B cell (primary cell): ENCODE results near the gene TNFRSF12A. TPM values are rescaled to one million over a fixed set of nuclear protein-coding genes. Genes with fewer than 3 reads are reported as not detected.

ENCODE experiments used
- ATAC-seq: fragments of 200-7000 bp; cut with Tn5 transposase; one replicate; pipeline ENCODE4 v1.10.0; 2021; ENCODE audit warnings: low read depth, mild to moderate bottlenecking, moderate number of reproducible peaks, moderate library complexity
- CTCF ChIA-PET: fragments of 350-600 bp; sonication (Branson Sonifier 250); formaldehyde crosslinking; loops from one replicate; lab custom pipeline; 2021; ENCODE audit warnings: antibody characterized with exemption, inconsistent platforms; lab: Charles Lee
- POLR2A ChIA-PET: fragments of 350-600 bp; sonication (Branson Sonifier 250); formaldehyde crosslinking; loops from one replicate; lab custom pipeline; 2021; ENCODE audit warnings: antibody characterized with exemption; lab: Charles Lee
- DNase-seq: peaks from one replicate; pipeline ENCODE4 v3.0.0; 2013
- H2AFZ ChIP-seq: 2 replicates; pipeline ENCODE4 v1.6.1; 2012; ENCODE audit warnings: mild to moderate bottlenecking, low read depth, low read length; ENCODE audit not compliant: insufficient read depth, poor library complexity, severe bottlenecking
- H3K27ac ChIP-seq, 2 donors: 1 replicate in 1 of 2; 2 replicates in 1 of 2; pipeline ENCODE4 v1.5.1; 2012 to 2013; ENCODE audit warnings: low read length in 2 of 2, mild to moderate bottlenecking in 2 of 2, moderate library complexity in 1 of 2
- H3K27me3 ChIP-seq, 4 experiments: fragments of 200-600 bp in 1 of 4; sonication (generic) in 1 of 4; replicated peaks in 1 of 4; 1 replicate in 2 of 4; 2 replicates in 2 of 4; pipeline versions ENCODE4 v1.6.1 to v1.7.0; 2013 to 2016; ENCODE audit warnings: low read length in 3 of 4, mild to moderate bottlenecking in 2 of 4, mixed read lengths in 1 of 4, moderate library complexity in 1 of 4; ENCODE audit not compliant: insufficient read depth in 4 of 4, control insufficient read depth in 3 of 4; ENCODE audit errors: control extremely low read depth in 1 of 4
- H3K36me3 ChIP-seq, 2 experiments: replicated peaks in 1 of 2; 1 replicate in 1 of 2; 2 replicates in 1 of 2; pipeline versions ENCODE4 v1.6.1 to v1.7.1; 2013; ENCODE audit warnings: low read length in 1 of 2; ENCODE audit not compliant: insufficient read depth in 2 of 2, control insufficient read depth in 1 of 2; ENCODE audit errors: control extremely low read depth in 1 of 2, extremely low read depth in 1 of 2
- H3K4me1 ChIP-seq, 2 donors: fragments of 200-600 bp in 1 of 2; sonication (generic) in 1 of 2; 1 replicate in 1 of 2; 2 replicates in 1 of 2; pipeline versions ENCODE4 v1.5.1 to v1.6.1; 2013 to 2017; ENCODE audit warnings: low read length in 2 of 2; ENCODE audit not compliant: control insufficient read depth in 2 of 2, insufficient read depth in 2 of 2
- H3K4me2 ChIP-seq: replicated peaks from 2 replicates; pipeline ENCODE3; 2012; ENCODE audit warnings: mild to moderate bottlenecking, low read depth, low read length; ENCODE audit not compliant: poor library complexity, severe bottlenecking
- H3K4me3 ChIP-seq, 5 experiments: fragments of 200-600 bp in 1 of 5; sonication (generic) in 1 of 5; 1 replicate in 3 of 5; 2 replicates in 2 of 5; pipeline versions ENCODE4 v1.5.1 to v1.7.0; 2011 to 2016; ENCODE audit warnings: low read length in 4 of 5, mild to moderate bottlenecking in 4 of 5, low read depth in 2 of 5, control low read depth in 1 of 5, moderate library complexity in 1 of 5; ENCODE audit not compliant: insufficient read depth in 1 of 5; ENCODE audit errors: control extremely low read depth in 1 of 5, extremely low read depth in 1 of 5
- H3K79me2 ChIP-seq: fragments of 200-600 bp; sonication (generic); one replicate; pipeline ENCODE4 v1.6.0; 2016; ENCODE audit warnings: low read length; ENCODE audit not compliant: control insufficient read depth, insufficient read depth
- H3K9ac ChIP-seq: fragments of 200-600 bp; sonication (generic); 2 replicates; pipeline ENCODE4 v1.6.1; 2017; ENCODE audit warnings: mild to moderate bottlenecking, low read length, moderate library complexity
- H3K9me3 ChIP-seq, 3 donors: one replicate each; pipeline versions ENCODE4 v1.6.1 to v1.7.1; 2013; ENCODE audit warnings: low read length in 2 of 3; ENCODE audit not compliant: control insufficient read depth in 2 of 3, insufficient read depth in 1 of 3; ENCODE audit errors: control extremely low read depth in 1 of 3
- H4K20me1 ChIP-seq: 2 replicates; pipeline ENCODE4 v1.6.0; 2012; ENCODE audit warnings: mild to moderate bottlenecking, low read length; ENCODE audit not compliant: insufficient read depth, control insufficient read depth, poor library complexity, severe bottlenecking
- H3K27ac Mint-ChIP-seq: one replicate; pipeline ENCODE4 v1.8.0; 2021; ENCODE audit warnings: mixed read lengths
- H3K27me3 Mint-ChIP-seq: one replicate; pipeline ENCODE4 v1.8.0; 2021; ENCODE audit warnings: mixed read lengths
- H3K4me1 Mint-ChIP-seq: one replicate; pipeline ENCODE4 v1.8.0; 2021; ENCODE audit warnings: mixed read lengths
- H3K4me3 Mint-ChIP-seq: one replicate; pipeline ENCODE4 v1.8.0; 2021; ENCODE audit warnings: mixed read lengths
- H3K9me3 Mint-ChIP-seq: one replicate; pipeline ENCODE4 v1.8.0; 2022; ENCODE audit warnings: mixed read lengths; ENCODE audit not compliant: insufficient read depth
- EZH2 ChIP-seq: IDR thresholded peaks from 2 replicates; pipeline ENCODE4 v1.6.1; 2012; ENCODE audit warnings: borderline replicate concordance, low read depth, mild to moderate bottlenecking, moderate library complexity, low read length; ENCODE audit not compliant: insufficient read depth, poor library complexity, severe bottlenecking
- WGBS: methylation state at CpG from one replicate; pipeline ENCODE4 v1.1.5; 2013; ENCODE audit warnings: missing lambda C conversion rate; ENCODE audit not compliant: insufficient coverage; 5-methylcytosine and 5-hydroxymethylcytosine counted together
- intact Hi-C: fragments of 100-400 bp; cut with micrococcal nuclease; formaldehyde crosslinking; loops from one replicate; pipeline ENCODE4 v1.10.0; 2022
- polyA plus RNA-seq: library from polyadenylated mRNA; depleted of rRNA; stranded (reverse); fragments of >200 nt; gene quantifications from 2 replicates; pipeline ENCODE4 v1.2.3, GENCODE V29; 2012
- total RNA-seq, 2 donors: library from RNA; stranded (reverse); fragments of 120-200 nt in 1 of 2; gene quantifications; 1 replicate in 1 of 2; 2 replicates in 1 of 2; pipeline versions ENCODE4 v1.2.3 to v1.2.4, GENCODE V29; 2013 to 2022
- TF ChIP-seq, protein P1 (sequence below): fragments of 200-600 bp; IDR thresholded peaks from one replicate; pipeline ENCODE4 v1.8.0; 2022; ENCODE audit warnings: antibody characterized with exemption, mild to moderate bottlenecking

Gene TNFRSF12A
- total and polyA plus RNA-seq, 2 donors (not counting 1 experiment from before 2014, with no cell fraction given): 0.61 to 1.3 TPM

DNA sequence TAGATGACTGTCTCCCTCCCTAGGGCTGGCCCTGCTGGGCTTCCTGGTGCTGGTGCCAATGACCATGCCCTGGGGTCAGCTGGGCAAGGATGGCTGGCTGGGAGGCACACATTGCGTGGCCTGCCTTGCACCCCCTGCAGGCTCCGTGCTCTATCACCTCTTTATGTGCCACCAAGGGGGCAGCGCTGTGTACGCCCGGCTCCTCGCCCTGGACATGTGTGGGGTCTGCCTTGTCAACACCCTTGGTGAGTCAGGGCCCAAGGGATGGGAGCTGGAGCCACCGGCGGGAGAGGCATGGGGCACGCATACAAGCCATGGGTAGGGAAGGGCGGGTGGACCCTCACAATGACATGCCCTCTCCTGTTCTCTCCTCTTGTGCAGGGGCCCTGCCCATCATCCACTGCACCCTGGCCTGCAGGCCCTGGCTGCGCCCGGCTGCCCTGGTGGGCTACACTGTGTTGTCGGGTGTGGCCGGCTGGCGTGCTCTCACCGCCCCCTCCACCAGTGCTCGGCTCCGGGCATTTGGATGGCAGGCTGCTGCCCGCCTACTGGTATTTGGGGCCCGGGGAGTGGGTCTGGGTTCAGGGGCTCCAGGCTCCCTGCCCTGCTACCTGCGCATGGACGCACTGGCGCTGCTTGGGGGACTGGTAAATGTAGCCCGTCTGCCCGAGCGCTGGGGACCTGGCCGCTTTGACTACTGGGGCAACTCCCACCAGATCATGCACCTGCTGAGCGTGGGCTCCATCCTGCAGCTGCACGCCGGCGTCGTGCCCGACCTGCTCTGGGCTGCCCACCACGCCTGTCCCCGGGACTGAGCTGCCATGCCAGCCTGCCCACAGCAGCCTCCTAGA lies 48.8 kb upstream of the TNFRSF12A start:
- 78% methylated on average over 31 of the region's 35 CpGs for WGBS
- Histone ChIP-seq H3K4me2 (no peak overlapping the region), H3K9ac (no peak overlapping the region), H3K4me1 (peaks cover 29 to 34% of the 10 kb centered on the region in 2 donors), H3K36me3 (no peaks in the 10 kb centered on the region), H3K9me3 (peaks cover 0 to 15% (median 0%) of the 10 kb centered on the region in 3 donors), H3K27ac (no peak overlapping the region), H2AFZ (no peak overlapping the region), H3K27me3 (peaks cover 0 to 30% (median 8%) of the 10 kb centered on the region in 4 experiments), H3K79me2 (no peaks in the 10 kb centered on the region), H4K20me1 (peaks cover 17% of the 10 kb centered on the region), H3K4me3 (no peak overlapping the region)
- no peak for ATAC-seq
- H3K27me3 Mint-ChIP-seq: peaks cover 12% of the 10 kb centered on the region
- peak overlapping the region; percentile 67 for H3K4me3 Mint-ChIP-seq
- no peak overlapping the region for H3K27ac Mint-ChIP-seq
- no peaks in the 10 kb centered on the region for H3K9me3 Mint-ChIP-seq
- DNase-seq: no peak
- intact Hi-C loops: no loop called here
- ChIA-PET POLR2A (interaction anchor here (0.5 kb wide), 1 partner anchor 53 kb away, joined by 4 read pairs; no protein-coding TSS in a partner anchor), CTCF (interaction anchor here (0.8 to 1.6 kb wide), 3 partner anchors 9 to 103 kb away, joined by 3 to 4 read pairs (median 3); no protein-coding TSS in a partner anchor)
- TF ChIP-seq, protein P1, sequence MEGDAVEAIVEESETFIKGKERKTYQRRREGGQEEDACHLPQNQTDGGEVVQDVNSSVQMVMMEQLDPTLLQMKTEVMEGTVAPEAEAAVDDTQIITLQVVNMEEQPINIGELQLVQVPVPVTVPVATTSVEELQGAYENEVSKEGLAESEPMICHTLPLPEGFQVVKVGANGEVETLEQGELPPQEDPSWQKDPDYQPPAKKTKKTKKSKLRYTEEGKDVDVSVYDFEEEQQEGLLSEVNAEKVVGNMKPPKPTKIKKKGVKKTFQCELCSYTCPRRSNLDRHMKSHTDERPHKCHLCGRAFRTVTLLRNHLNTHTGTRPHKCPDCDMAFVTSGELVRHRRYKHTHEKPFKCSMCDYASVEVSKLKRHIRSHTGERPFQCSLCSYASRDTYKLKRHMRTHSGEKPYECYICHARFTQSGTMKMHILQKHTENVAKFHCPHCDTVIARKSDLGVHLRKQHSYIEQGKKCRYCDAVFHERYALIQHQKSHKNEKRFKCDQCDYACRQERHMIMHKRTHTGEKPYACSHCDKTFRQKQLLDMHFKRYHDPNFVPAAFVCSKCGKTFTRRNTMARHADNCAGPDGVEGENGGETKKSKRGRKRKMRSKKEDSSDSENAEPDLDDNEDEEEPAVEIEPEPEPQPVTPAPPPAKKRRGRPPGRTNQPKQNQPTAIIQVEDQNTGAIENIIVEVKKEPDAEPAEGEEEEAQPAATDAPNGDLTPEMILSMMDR: no peak
- TF ChIP-seq EZH2: no peak
- peaks cover 16% of the 10 kb centered on the region for H3K4me1 Mint-ChIP-seq
